ENCODE measurements around the gene UST.
"Not testable (repeated sequence)": the region's sequence is repeated elsewhere in the genome, so short reads cannot be mapped to it uniquely, and the experiment has no call there.

The UST gene

GRCh38 chr6:148736774-148737412, 9.9 kb upstream of the UST start:
- no peak for DNase-seq

- DNase-seq = no peak
These were observed 9.0 kb upstream of the UST start for GRCh38 chr6:148737806-148738205.

- DNase-seq = no peak
These were observed 7.6 kb upstream of the UST start for GRCh38 chr6:148738946-148739821.

- DNase-seq = no peak
These were observed 7.1 kb upstream of the UST start for GRCh38 chr6:148739822-148740128.

GRCh38 chr6:148743476-148743875, 3.4 kb upstream of the UST start:
- DNase-seq = no peak

- DNase-seq = no peak
These were observed 904 bp upstream of the UST start for GRCh38 chr6:148745926-148746325.

- peak; percentile 33 for DNase-seq
These were observed 278 bp downstream of the UST start for GRCh38 chr6:148747145-148747470.

GRCh38 chr6:148747471-148748165, 788 bp downstream of the UST start:
- DNase-seq = peak; percentile 61

GRCh38 chr6:148749674-148750073, 2.8 kb downstream of the UST start:
- DNase-seq = no peak

GRCh38 chr6:148750838-148751792, 4.3 kb downstream of the UST start:
- no peak for DNase-seq

- DNase-seq = no peak
These were observed 5.0 kb downstream of the UST start for GRCh38 chr6:148751793-148752170.

- not testable (repeated sequence) for DNase-seq
These were observed 8.5 kb downstream of the UST start for GRCh38 chr6:148755379-148755778.

GRCh38 chr6:148757944-148758480, 11.2 kb downstream of the UST start:
- DNase-seq = no peak

GRCh38 chr6:148758492-148758891, 11.7 kb downstream of the UST start:
- no peak for DNase-seq

GRCh38 chr6:148760258-148760534, 13.4 kb downstream of the UST start:
- no peak for DNase-seq

GRCh38 chr6:148760568-148761526, 14.0 kb downstream of the UST start:
- peak; percentile 14 for DNase-seq

GRCh38 chr6:148761527-148762011, 14.7 kb downstream of the UST start:
- DNase-seq = no peak

- DNase-seq = no peak
These were observed 15.4 kb downstream of the UST start for GRCh38 chr6:148762231-148762630.

GRCh38 chr6:148764259-148765020, 17.6 kb downstream of the UST start:
- DNase-seq = not testable (repeated sequence)

GRCh38 chr6:148765898-148766808, 19.3 kb downstream of the UST start:
- DNase-seq = no peak

Measured in NCI-H1092 treated with DMSO at 0.1 percent for 48 hours (cell line).